ENCODE results near the gene SIGLEC6. TPM values are rescaled to one million over a fixed set of nuclear protein-coding genes. Genes with fewer than 3 reads are reported as not detected.

The SIGLEC6 gene
- total and polyA plus RNA-seq, 8 donors, result 0.16 to 0.67 (median 0.26) TPM; not detected in 4

- H3K27ac ChIP-seq, result no peak overlapping the region
- no peak overlapping the region for H3K4me3 ChIP-seq
- no peak for DNase-seq
- peaks cover 0 to 11% (median 0%) of the 10 kb centered on the region in 4 donors for H3K27me3 ChIP-seq
- H3K36me3 ChIP-seq, result no peaks in the 10 kb centered on the region
- FAIRE-seq, result no peak
- TF ChIP-seq CTCF (IDR thresholded peaks at IDR 0.05), result no peak
- no peaks in the 10 kb centered on the region for H3K9me3 ChIP-seq
- no peaks in the 10 kb centered on the region for H3K4me1 ChIP-seq
- intact Hi-C loops (cut with DNase I), result loop anchor here in 2 of 3 donors (10.0 kb wide), 1 partner anchor 185 kb away; no protein-coding TSS in a partner anchor
- no peak for ATAC-seq
- 27 to 42% methylated on average over 1 of the region's 1 CpG for WGBS, 2 donors
Observed at GRCh38 chr19:51469629-51470028, 61.8 kb downstream of the SIGLEC6 start.

GRCh38 chr19:51469162-51469561 is 62.3 kb downstream of the SIGLEC6 start:
- no peak for TF ChIP-seq CTCF (IDR thresholded peaks at IDR 0.05)
- ATAC-seq, result no peak
- Histone ChIP-seq H3K4me3 (no peak overlapping the region), H3K36me3 (no peaks in the 10 kb centered on the region), H3K4me1 (no peaks in the 10 kb centered on the region), H3K27me3 (peaks cover 0 to 11% (median 0%) of the 10 kb centered on the region in 4 donors), H3K27ac (no peak overlapping the region), H3K9me3 (no peaks in the 10 kb centered on the region)
- WGBS, 2 donors, result 23 to 43% methylated on average over 4 of the region's 4 CpGs
- FAIRE-seq, result no peak
- no peak for DNase-seq
- intact Hi-C loops (cut with DNase I), result no loop called here

GRCh38 chr19:51468545-51468920 is 62.9 kb downstream of the SIGLEC6 start:
- WGBS, 2 donors, result 44 to 45% methylated on average over 2 of the region's 2 CpGs
- intact Hi-C loops (cut with DNase I), result no loop called here
- H3K27me3 ChIP-seq, result peaks cover 0 to 11% (median 0%) of the 10 kb centered on the region in 4 donors

GRCh38 chr19:51467864-51468544 is 63.5 kb downstream of the SIGLEC6 start:
- DNase-seq (no peak), FAIRE-seq (no peak), ATAC-seq (no peak)
- peaks cover 0 to 11% (median 0%) of the 10 kb centered on the region in 4 donors for H3K27me3 ChIP-seq
- H3K4me3 ChIP-seq, result no peak overlapping the region
- H3K36me3 ChIP-seq, result no peaks in the 10 kb centered on the region
- no peaks in the 10 kb centered on the region for H3K4me1 ChIP-seq
- WGBS, 2 donors, result 40 to 62% methylated on average over 4 of the region's 4 CpGs
- H3K9me3 ChIP-seq, result no peaks in the 10 kb centered on the region
- intact Hi-C loops (cut with DNase I), result no loop called here
- TF ChIP-seq CTCF (IDR thresholded peaks at IDR 0.05), result no peak
- no peak overlapping the region for H3K27ac ChIP-seq

More at GRCh38 chr19:51468545-51468920, 62.9 kb downstream of the SIGLEC6 start:
- no peaks in the 10 kb centered on the region for H3K36me3 ChIP-seq
- no peak overlapping the region for H3K4me3 ChIP-seq
- no peak for TF ChIP-seq CTCF (IDR thresholded peaks at IDR 0.05)
- no peak for FAIRE-seq
- no peak overlapping the region for H3K27ac ChIP-seq
- H3K4me1 ChIP-seq, result no peaks in the 10 kb centered on the region
- ATAC-seq, result no peak
- no peaks in the 10 kb centered on the region for H3K9me3 ChIP-seq
- DNase-seq, result no peak

Other genes with a start within 250 kb of the SIGLEC6 start
- gene IGLON5, start 220.0 kb downstream of the SIGLEC6 start, total RNA-seq, result under 1 TPM in 2 of 6 donors, not detected in 4; 0.06 to 0.09 TPM
- gene IGLON5, start 220.0 kb downstream of the SIGLEC6 start, polyA plus RNA-seq, result under 1 TPM; 0.07 to 0.08 TPM
- gene VSIG10L, start 189.5 kb downstream of the SIGLEC6 start, total RNA-seq, result 1 to 10 TPM in 1 of 6 donors, under 1 TPM in 4, not detected in 1; 0.16 to 1.1 (median 0.35) TPM
- under 1 TPM; 0.94 to 0.99 TPM for gene VSIG10L, start 189.5 kb downstream of the SIGLEC6 start, polyA plus RNA-seq
- 10 to 100 TPM; 34.0 to 50.2 (median 45.0) TPM for gene ETFB, start 165.3 kb downstream of the SIGLEC6 start, total RNA-seq
- gene ETFB, start 165.3 kb downstream of the SIGLEC6 start, polyA plus RNA-seq, result 10 to 100 TPM; 56.3 to 77.4 TPM
- 1 to 10 TPM in 1 of 6 donors, under 1 TPM in 4, not detected in 1; 0.46 to 1.5 (median 0.61) TPM for gene CLDND2, start 162.7 kb downstream of the SIGLEC6 start, total RNA-seq
- gene CLDND2, start 162.7 kb downstream of the SIGLEC6 start, polyA plus RNA-seq, result 1 to 10 TPM; 4.3 to 7.7 TPM
- 1 to 10 TPM in 3 of 6 donors, under 1 TPM in 1, not detected in 2; 0.98 to 2.1 (median 1.3) TPM for gene NKG7, start 159.0 kb downstream of the SIGLEC6 start, total RNA-seq
- under 1 TPM; 0.56 to 0.80 TPM for gene NKG7, start 159.0 kb downstream of the SIGLEC6 start, polyA plus RNA-seq
- gene LIM2, start 143.7 kb downstream of the SIGLEC6 start, total RNA-seq, result not detected
- not detected for gene LIM2, start 143.7 kb downstream of the SIGLEC6 start, polyA plus RNA-seq
- not detected for gene C19orf84, start 141.1 kb downstream of the SIGLEC6 start, total RNA-seq
- gene C19orf84, start 141.1 kb downstream of the SIGLEC6 start, polyA plus RNA-seq, result not detected
- 10 to 100 TPM in 1 of 6 donors, 1 to 10 TPM in 3, under 1 TPM in 2; 0.08 to 10.1 (median 2.8) TPM for gene SIGLEC10, start 114.0 kb downstream of the SIGLEC6 start, total RNA-seq
- under 1 TPM; 0.52 to 0.53 TPM for gene SIGLEC10, start 114.0 kb downstream of the SIGLEC6 start, polyA plus RNA-seq
- 1 to 10 TPM in 1 of 6 donors, under 1 TPM in 3, not detected in 2; 0.12 to 3.8 (median 0.23) TPM for gene SIGLEC8, start 73.2 kb downstream of the SIGLEC6 start, total RNA-seq
- under 1 TPM; 0.07 to 0.19 TPM for gene SIGLEC8, start 73.2 kb downstream of the SIGLEC6 start, polyA plus RNA-seq
- gene CEACAM18, start 53.1 kb downstream of the SIGLEC6 start, total RNA-seq, result not detected
- gene CEACAM18, start 53.1 kb downstream of the SIGLEC6 start, polyA plus RNA-seq, result not detected
- gene SIGLEC12, start 29.9 kb downstream of the SIGLEC6 start, total RNA-seq, result under 1 TPM in 3 of 6 donors, not detected in 3; 0.12 to 0.19 (median 0.14) TPM
- gene SIGLEC12, start 29.9 kb downstream of the SIGLEC6 start, polyA plus RNA-seq, result not detected
- 1 to 10 TPM; 3.0 to 8.0 (median 4.6) TPM for gene ZNF175, start 39.6 kb upstream of the SIGLEC6 start, total RNA-seq
- gene ZNF175, start 39.6 kb upstream of the SIGLEC6 start, polyA plus RNA-seq, result 1 to 10 TPM; 2.0 to 2.6 TPM
- gene SIGLEC5, start 98.7 kb upstream of the SIGLEC6 start, total RNA-seq, result under 1 TPM in 1 of 6 donors, not detected in 5; 0.37 TPM
- under 1 TPM; 0.05 to 0.11 TPM for gene SIGLEC5, start 98.7 kb upstream of the SIGLEC6 start, polyA plus RNA-seq
- 1 to 10 TPM in 4 of 6 donors, under 1 TPM in 1, not detected in 1; 0.37 to 5.0 (median 1.6) TPM for gene SIGLEC14, start 115.2 kb upstream of the SIGLEC6 start, total RNA-seq
- under 1 TPM; 0.12 to 0.27 TPM for gene SIGLEC14, start 115.2 kb upstream of the SIGLEC6 start, polyA plus RNA-seq
- gene SPACA6, start 161.7 kb upstream of the SIGLEC6 start, total RNA-seq, result 10 to 100 TPM in 1 of 6 donors, 1 to 10 TPM in 5; 3.8 to 12.4 (median 5.9) TPM
- 10 to 100 TPM; 27.2 to 29.4 TPM for gene SPACA6, start 161.7 kb upstream of the SIGLEC6 start, polyA plus RNA-seq
- under 1 TPM in 4 of 6 donors, not detected in 2; 0.06 to 0.58 (median 0.36) TPM for gene HAS1, start 192.3 kb upstream of the SIGLEC6 start, total RNA-seq
- gene HAS1, start 192.3 kb upstream of the SIGLEC6 start, polyA plus RNA-seq, result 1 to 10 TPM in 1 of 2 donors, under 1 TPM in 1; 0.54 to 1.3 TPM
- gene FPR1, start 220.2 kb upstream of the SIGLEC6 start, total RNA-seq, result 1 to 10 TPM in 4 of 6 donors, under 1 TPM in 2; 0.37 to 6.8 (median 2.4) TPM
- under 1 TPM; 0.57 to 0.73 TPM for gene FPR1, start 220.2 kb upstream of the SIGLEC6 start, polyA plus RNA-seq
- 1 to 10 TPM in 1 of 6 donors, under 1 TPM in 3, not detected in 2; 0.25 to 1.3 (median 0.69) TPM for gene FPR2, start 229.5 kb upstream of the SIGLEC6 start, total RNA-seq
- under 1 TPM in 1 of 2 donors, not detected in 1; 0.14 TPM for gene FPR2, start 229.5 kb upstream of the SIGLEC6 start, polyA plus RNA-seq